Parathyroid adenoma (tissue), 2 donors: Measurements from ENCODE around the gene INPP5D.

Experiments
- H2AFZ ChIP-seq: fragments of 300-600 bp; sonication (generic); one replicate; pipeline ENCODE4 v1.7.0; 2017; ENCODE audit warnings: antibody characterized with exemption, mild to moderate bottlenecking
- H3K27ac ChIP-seq: fragments of 300-600 bp; sonication (generic); one replicate; pipeline ENCODE4 v1.7.0; 2017
- H3K27me3 ChIP-seq: fragments of 300-600 bp; sonication (generic); one replicate; pipeline ENCODE4 v1.7.0; 2017; ENCODE audit warnings: low read length; ENCODE audit not compliant: control insufficient read depth, insufficient read depth
- H3K36me3 ChIP-seq: fragments of 300-600 bp; sonication (generic); one replicate; pipeline ENCODE4 v1.7.0; 2017; ENCODE audit warnings: low read length; ENCODE audit not compliant: control insufficient read depth, insufficient read depth
- H3K4me1 ChIP-seq: fragments of 300-600 bp; sonication (generic); one replicate; pipeline ENCODE4 v1.7.0; 2017; ENCODE audit warnings: control low read depth
- H3K4me2 ChIP-seq: fragments of 300-600 bp; sonication (generic); one replicate; pipeline ENCODE4 v1.7.0; 2017; ENCODE audit warnings: low read length
- H3K4me3 ChIP-seq: fragments of 300-600 bp; sonication (generic); one replicate; pipeline ENCODE4 v1.7.0; 2017; ENCODE audit warnings: low read depth, low read length
- H3K79me2 ChIP-seq: fragments of 300-600 bp; sonication (generic); one replicate; pipeline ENCODE4 v1.7.0; 2017; ENCODE audit warnings: control low read depth
- H3K9ac ChIP-seq: fragments of 300-600 bp; sonication (generic); one replicate; pipeline ENCODE4 v1.7.0; 2017; ENCODE audit warnings: mild to moderate bottlenecking
- H3K9me3 ChIP-seq: fragments of 300-600 bp; sonication (generic); one replicate; pipeline ENCODE4 v1.7.0; 2017; ENCODE audit warnings: low read length; ENCODE audit not compliant: control insufficient read depth
- CTCF ChIP-seq: fragments of 300-600 bp; sonication (generic); IDR thresholded peaks from one replicate; pipeline ENCODE4 v1.7.0; 2017; ENCODE audit warnings: antibody characterized with exemption, mild to moderate bottlenecking
- donor health status: primary hyperparathyroidism.

Gene INPP5D

GRCh38 chr2:233129351-233129978 is 69.3 kb downstream of the INPP5D start:
- no peaks in the 10 kb centered on the region for H3K27me3 ChIP-seq
- no peak overlapping the region for H3K4me3 ChIP-seq
- H3K9me3 ChIP-seq: no peaks in the 10 kb centered on the region
- TF ChIP-seq CTCF: no peak
- H3K4me2 ChIP-seq: no peak overlapping the region
- no peak overlapping the region for H3K9ac ChIP-seq
- H3K27ac ChIP-seq: no peak overlapping the region
- no peaks in the 10 kb centered on the region for H3K4me1 ChIP-seq
- H3K36me3 ChIP-seq: no peaks in the 10 kb centered on the region
- no peaks in the 10 kb centered on the region for H3K79me2 ChIP-seq
- H2AFZ ChIP-seq: no peak overlapping the region

GRCh38 chr2:233130024-233130423 is 69.9 kb downstream of the INPP5D start:
- Histone ChIP-seq H3K36me3 (no peaks in the 10 kb centered on the region), H2AFZ (no peak overlapping the region), H3K9ac (no peak overlapping the region), H3K27me3 (no peaks in the 10 kb centered on the region), H3K4me3 (no peak overlapping the region), H3K9me3 (no peaks in the 10 kb centered on the region), H3K79me2 (no peaks in the 10 kb centered on the region), H3K4me1 (no peaks in the 10 kb centered on the region), H3K27ac (no peak overlapping the region), H3K4me2 (no peak overlapping the region)
- no peak for TF ChIP-seq CTCF

- no peaks in the 10 kb centered on the region for H3K79me2 ChIP-seq
- H3K4me3 ChIP-seq: no peak overlapping the region
- no peaks in the 10 kb centered on the region for H3K36me3 ChIP-seq
- TF ChIP-seq CTCF: no peak
- H3K9ac ChIP-seq: no peak overlapping the region
- H3K27me3 ChIP-seq: no peaks in the 10 kb centered on the region
- H3K4me2 ChIP-seq: no peak overlapping the region
- no peaks in the 10 kb centered on the region for H3K4me1 ChIP-seq
- H3K27ac ChIP-seq: no peak overlapping the region
- no peaks in the 10 kb centered on the region for H3K9me3 ChIP-seq
- no peak overlapping the region for H2AFZ ChIP-seq
Observed at GRCh38 chr2:233130481-233131020, 70.4 kb downstream of the INPP5D start.

GRCh38 chr2:233131936-233132720 is 72.0 kb downstream of the INPP5D start:
- no peaks in the 10 kb centered on the region for H3K79me2 ChIP-seq
- no peak overlapping the region for H3K27ac ChIP-seq
- no peak overlapping the region for H3K4me2 ChIP-seq
- no peak overlapping the region for H3K9ac ChIP-seq
- no peaks in the 10 kb centered on the region for H3K9me3 ChIP-seq
- no peaks in the 10 kb centered on the region for H3K4me1 ChIP-seq
- no peaks in the 10 kb centered on the region for H3K27me3 ChIP-seq
- no peaks in the 10 kb centered on the region for H3K36me3 ChIP-seq
- H2AFZ ChIP-seq: no peak overlapping the region
- no peak overlapping the region for H3K4me3 ChIP-seq
- TF ChIP-seq CTCF: no peak
